ENCODE data around the gene IDH3G.

The IDH3G gene

DNA sequence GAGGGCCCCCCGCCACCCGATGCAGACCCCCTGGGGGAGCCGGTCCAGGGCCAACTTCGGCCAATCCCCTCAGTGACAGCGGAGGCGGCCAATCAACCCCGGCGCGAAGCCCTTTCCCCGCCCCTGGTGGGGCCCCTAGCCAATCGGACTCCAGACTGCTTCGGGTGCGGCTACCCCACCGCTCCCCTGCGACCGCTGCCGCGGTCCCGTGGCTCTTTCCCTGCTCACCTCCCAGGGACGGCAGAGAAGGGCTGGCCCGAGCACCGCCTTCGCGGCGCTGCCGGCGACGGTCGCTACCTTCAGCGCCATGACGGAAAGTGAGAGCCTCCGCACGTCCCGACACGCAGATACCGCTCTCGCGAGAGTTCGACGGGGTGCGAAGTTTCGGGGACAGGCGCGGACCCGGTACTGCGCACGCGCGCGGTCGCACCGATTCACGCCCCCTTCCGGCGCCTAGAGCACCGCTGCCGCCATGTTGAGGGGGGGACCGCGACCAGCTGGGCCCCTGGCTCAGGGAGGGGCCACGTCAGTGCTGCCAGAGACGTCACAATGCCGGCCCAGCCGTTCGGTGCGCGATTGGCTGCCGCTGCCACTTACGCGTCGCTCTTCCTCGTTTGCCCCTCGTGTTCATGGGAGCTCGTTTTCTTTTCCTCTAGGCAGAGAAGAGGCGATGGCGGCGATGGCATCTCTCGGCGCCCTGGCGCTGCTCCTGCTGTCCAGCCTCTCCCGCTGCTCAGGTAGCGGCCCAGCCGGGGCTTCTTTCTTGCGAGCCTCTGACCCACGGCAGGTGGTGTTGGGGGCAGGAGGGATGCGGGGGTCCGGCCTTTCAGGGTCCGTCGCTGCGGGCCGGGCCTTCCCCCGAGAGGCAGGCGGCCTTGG, at the start of gene IDH3G, which contains the start of gene SSR4:
TSS of gene IDH3G (minus strand) at position 358 of the 879 bp plus-strand sequence. CDS start at position 309, 49 bp downstream.
TSS of gene SSR4 (plus strand) at position 651 of the 879 bp plus-strand sequence. CDS start at position 671, 20 bp downstream.
- Histone ChIP-seq H3K36me3 (ENCODE audit: control insufficient read depth, insufficient read depth, low read length) (peaks cover 20% of the 10 kb centered on the region), H3K4me3 (replicated peaks; ENCODE audit: low read depth, low read length) (peak within 1 kb of the TSS; percentile 65), H3K27me3 (replicated peaks; ENCODE audit: control insufficient read depth, insufficient read depth, low read length) (no peaks in the 10 kb centered on the region)
- TF ChIP-seq, protein P1, sequence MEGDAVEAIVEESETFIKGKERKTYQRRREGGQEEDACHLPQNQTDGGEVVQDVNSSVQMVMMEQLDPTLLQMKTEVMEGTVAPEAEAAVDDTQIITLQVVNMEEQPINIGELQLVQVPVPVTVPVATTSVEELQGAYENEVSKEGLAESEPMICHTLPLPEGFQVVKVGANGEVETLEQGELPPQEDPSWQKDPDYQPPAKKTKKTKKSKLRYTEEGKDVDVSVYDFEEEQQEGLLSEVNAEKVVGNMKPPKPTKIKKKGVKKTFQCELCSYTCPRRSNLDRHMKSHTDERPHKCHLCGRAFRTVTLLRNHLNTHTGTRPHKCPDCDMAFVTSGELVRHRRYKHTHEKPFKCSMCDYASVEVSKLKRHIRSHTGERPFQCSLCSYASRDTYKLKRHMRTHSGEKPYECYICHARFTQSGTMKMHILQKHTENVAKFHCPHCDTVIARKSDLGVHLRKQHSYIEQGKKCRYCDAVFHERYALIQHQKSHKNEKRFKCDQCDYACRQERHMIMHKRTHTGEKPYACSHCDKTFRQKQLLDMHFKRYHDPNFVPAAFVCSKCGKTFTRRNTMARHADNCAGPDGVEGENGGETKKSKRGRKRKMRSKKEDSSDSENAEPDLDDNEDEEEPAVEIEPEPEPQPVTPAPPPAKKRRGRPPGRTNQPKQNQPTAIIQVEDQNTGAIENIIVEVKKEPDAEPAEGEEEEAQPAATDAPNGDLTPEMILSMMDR (IDR thresholded peaks at IDR 0.05; ENCODE audit: insufficient read depth, low read length, poor library complexity, severe bottlenecking): no peak
- DNase-seq (ENCODE audit: extremely low read depth, insufficient read length): peak; percentile 97

DNA sequence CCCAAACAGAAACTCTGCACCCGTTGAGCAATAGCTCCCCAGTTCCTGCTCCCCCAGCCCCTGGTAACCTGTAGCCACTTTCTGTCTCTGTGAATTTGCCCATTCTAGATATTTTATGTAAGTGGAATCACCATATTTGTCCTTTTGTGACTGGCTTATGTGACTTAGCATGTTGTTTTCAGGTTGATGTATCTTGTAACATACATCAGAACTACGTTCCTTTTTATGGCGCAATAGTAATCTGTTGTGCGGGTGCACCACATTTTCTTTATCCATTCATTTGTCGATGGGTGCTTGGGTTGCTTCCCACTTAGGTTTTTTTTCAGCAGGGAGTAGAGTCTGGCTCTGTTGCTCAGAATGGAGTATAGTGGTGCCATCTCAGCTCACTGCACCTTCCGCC, 42.7 kb upstream of the IDH3G start:
- Histone ChIP-seq H3K36me3 (ENCODE audit: control insufficient read depth, insufficient read depth, low read length) (no peaks in the 10 kb centered on the region), H3K4me3 (replicated peaks; ENCODE audit: low read depth, low read length) (no peak overlapping the region), H3K27me3 (replicated peaks; ENCODE audit: control insufficient read depth, insufficient read depth, low read length) (no peaks in the 10 kb centered on the region)
- TF ChIP-seq, protein P1 (IDR thresholded peaks at IDR 0.05; ENCODE audit: insufficient read depth, low read length, poor library complexity, severe bottlenecking): no peak
- DNase-seq (ENCODE audit: extremely low read depth, insufficient read length): no peak

DNA sequence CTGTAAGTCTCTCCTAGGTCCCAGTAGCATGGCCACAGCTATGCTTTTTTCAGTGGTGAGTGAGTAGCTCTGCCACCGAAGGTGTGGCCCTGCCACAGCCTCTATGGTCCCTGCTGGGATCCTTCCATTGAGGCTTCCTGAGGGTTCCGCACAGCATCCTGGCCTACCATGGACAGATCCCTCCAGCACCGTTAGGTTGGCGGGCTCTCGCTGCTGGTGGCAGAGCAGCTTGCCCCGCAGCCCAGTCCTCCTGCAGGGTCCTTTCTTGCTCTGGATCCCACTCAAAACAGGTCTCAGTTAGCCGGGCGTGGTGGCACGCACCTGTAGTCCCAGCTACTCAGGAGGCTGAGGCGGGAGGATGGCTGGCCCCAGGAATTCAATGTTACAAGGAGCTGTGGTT, 38.6 kb upstream of the IDH3G start:
- no peak for DNase-seq (ENCODE audit: extremely low read depth, insufficient read length)
- Histone ChIP-seq H3K36me3 (ENCODE audit: control insufficient read depth, insufficient read depth, low read length) (no peaks in the 10 kb centered on the region), H3K4me3 (replicated peaks; ENCODE audit: low read depth, low read length) (no peak overlapping the region), H3K27me3 (replicated peaks; ENCODE audit: control insufficient read depth, insufficient read depth, low read length) (no peaks in the 10 kb centered on the region; the same call in 1 of the 2 replicates)
- TF ChIP-seq, protein P1 (IDR thresholded peaks at IDR 0.05; ENCODE audit: insufficient read depth, low read length, poor library complexity, severe bottlenecking): no peak

DNA sequence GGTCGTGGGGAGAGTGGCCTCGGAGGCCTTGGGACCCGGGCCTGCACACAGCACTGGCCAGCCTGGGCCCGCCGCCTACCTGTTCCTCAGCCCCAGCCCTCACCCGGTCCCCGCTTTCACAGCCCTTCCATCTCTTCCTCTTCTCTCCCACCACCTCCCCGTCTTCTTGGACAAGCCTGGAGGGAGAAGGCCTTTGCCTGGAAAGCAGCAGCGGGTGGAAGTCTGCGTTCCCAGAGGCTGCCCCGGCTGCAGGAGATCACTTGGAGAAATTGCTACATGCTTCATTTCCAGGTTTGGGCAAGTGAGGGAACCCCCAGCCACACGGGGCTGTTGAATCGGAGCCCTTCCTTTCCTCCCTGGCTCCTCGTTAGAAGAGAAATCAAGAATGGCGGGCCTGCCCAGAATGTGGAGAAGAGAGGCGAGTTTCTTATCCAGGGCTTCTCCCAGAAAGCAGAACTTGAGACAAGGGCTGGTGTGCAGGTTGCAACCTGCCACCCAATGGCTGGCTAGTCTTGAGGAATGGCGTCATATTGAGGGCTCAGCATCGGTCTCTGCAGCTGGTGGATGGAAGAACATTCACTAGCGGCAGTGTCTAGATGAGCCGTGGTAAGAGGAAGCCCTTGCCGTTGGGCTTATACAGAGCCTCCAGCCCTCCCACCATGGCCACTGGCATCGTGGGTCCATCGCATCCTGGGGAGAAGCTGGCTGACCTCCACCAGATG, 37.4 kb upstream of the IDH3G start:
- Histone ChIP-seq H3K36me3 (ENCODE audit: control insufficient read depth, insufficient read depth, low read length) (no peaks in the 10 kb centered on the region), H3K27me3 (replicated peaks; ENCODE audit: control insufficient read depth, insufficient read depth, low read length) (no peaks in the 10 kb centered on the region; the same call in 1 of the 2 replicates), H3K4me3 (replicated peaks; ENCODE audit: low read depth, low read length) (no peak overlapping the region)
- TF ChIP-seq, protein P1 (IDR thresholded peaks at IDR 0.05; ENCODE audit: insufficient read depth, low read length, poor library complexity, severe bottlenecking): no peak
- DNase-seq (ENCODE audit: extremely low read depth, insufficient read length): no peak

DNA sequence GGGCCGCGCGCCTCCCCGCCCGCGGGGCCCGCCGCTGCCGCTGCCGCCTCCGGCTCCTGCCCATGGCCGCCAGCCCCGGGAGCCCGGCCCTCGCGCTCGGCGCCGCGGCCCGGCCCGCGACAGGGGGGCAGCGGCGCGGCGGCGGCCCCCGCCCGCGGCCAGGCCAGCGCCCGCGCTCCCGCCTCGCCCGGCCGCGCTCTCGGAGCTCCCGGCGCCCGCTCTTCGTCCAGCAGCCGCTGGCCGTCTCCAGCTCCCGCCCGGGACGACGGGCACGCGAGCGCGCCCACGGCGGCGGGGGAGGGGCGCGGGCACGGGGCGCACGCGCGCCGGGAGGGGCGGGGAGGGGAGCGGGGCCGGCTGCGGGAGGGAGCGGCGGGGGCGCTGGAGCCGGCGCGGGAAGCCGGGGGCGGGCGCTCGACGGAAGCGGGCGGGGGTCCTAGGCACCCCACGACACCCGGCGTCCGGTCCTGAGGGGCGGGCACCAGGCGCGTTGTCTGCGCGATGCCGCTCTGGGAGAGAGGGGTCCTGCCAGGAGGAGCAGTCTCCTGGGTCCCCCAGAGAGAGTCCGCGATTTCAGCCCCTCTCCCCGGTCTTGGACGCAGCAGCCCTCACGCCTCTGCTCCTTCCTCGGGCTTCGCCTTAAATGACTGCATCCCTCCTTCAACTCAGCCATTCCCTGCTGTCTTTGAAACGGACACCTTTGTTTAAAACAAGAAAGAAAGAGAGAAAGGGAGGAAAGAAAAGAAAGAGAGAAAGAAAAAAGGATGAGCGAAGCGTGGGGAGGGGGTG, 36.7 kb upstream of the IDH3G start:
- DNase-seq (ENCODE audit: extremely low read depth, insufficient read length): no peak
- TF ChIP-seq, protein P1 (IDR thresholded peaks at IDR 0.05; ENCODE audit: insufficient read depth, low read length, poor library complexity, severe bottlenecking): no peak
- H3K4me3 ChIP-seq (replicated peaks; ENCODE audit: low read depth, low read length): no peak overlapping the region
- no peaks in the 10 kb centered on the region for H3K36me3 ChIP-seq (ENCODE audit: control insufficient read depth, insufficient read depth, low read length)
- H3K27me3 ChIP-seq (replicated peaks; ENCODE audit: control insufficient read depth, insufficient read depth, low read length): no peaks in the 10 kb centered on the region; the same call in 1 of the 2 replicates

All from GM06990 (cell line).